AG09319 (cell line): ENCODE measurements around the gene MYO10.

Experiments
- DNase-seq: peaks from one replicate; pipeline ENCODE4 v3.0.0-alpha.2; 2010; ENCODE audit warnings: low read depth; ENCODE audit errors: extremely low read depth
- TF ChIP-seq, protein P1 (sequence below): IDR thresholded peaks from 2 replicates; pipeline ENCODE4 v1.5.1; 2011; ENCODE audit warnings: low read depth, mild to moderate bottlenecking, inconsistent platforms, low read length, moderate library complexity

MYO10 gene

DNA sequence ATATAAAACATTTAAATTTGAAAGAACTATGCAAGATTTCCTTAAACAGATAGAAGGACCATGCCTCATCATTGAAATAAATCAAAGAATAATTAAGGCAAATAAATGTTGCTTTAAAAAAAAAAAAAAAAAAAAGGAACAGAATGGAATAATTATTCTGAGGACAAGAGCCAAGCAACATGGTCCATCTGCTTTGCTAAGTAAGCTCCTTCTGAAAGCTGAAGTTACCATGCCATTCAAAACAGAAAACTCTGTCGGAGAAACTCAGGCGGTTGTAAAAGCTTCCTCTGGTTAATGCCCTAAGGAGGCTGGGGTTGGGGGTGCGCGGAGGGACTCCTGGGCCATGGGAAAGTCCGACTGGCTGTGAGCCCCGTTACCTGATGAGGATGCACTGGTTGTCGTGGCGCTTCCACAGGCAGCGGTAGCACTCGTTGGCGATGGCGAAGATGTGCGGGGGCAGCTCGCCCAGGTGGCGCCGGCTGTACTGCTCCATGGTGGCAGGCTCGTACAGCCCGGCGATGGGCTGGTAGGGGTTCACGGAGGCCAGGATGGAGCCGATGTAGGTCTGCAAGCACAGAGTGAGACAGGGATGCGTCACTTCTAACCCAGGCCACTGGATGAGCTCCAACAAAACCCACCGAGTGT, 141.7 kb downstream of the MYO10 start:
- no peak for DNase-seq
- TF ChIP-seq, protein P1, sequence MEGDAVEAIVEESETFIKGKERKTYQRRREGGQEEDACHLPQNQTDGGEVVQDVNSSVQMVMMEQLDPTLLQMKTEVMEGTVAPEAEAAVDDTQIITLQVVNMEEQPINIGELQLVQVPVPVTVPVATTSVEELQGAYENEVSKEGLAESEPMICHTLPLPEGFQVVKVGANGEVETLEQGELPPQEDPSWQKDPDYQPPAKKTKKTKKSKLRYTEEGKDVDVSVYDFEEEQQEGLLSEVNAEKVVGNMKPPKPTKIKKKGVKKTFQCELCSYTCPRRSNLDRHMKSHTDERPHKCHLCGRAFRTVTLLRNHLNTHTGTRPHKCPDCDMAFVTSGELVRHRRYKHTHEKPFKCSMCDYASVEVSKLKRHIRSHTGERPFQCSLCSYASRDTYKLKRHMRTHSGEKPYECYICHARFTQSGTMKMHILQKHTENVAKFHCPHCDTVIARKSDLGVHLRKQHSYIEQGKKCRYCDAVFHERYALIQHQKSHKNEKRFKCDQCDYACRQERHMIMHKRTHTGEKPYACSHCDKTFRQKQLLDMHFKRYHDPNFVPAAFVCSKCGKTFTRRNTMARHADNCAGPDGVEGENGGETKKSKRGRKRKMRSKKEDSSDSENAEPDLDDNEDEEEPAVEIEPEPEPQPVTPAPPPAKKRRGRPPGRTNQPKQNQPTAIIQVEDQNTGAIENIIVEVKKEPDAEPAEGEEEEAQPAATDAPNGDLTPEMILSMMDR = no peak

DNA sequence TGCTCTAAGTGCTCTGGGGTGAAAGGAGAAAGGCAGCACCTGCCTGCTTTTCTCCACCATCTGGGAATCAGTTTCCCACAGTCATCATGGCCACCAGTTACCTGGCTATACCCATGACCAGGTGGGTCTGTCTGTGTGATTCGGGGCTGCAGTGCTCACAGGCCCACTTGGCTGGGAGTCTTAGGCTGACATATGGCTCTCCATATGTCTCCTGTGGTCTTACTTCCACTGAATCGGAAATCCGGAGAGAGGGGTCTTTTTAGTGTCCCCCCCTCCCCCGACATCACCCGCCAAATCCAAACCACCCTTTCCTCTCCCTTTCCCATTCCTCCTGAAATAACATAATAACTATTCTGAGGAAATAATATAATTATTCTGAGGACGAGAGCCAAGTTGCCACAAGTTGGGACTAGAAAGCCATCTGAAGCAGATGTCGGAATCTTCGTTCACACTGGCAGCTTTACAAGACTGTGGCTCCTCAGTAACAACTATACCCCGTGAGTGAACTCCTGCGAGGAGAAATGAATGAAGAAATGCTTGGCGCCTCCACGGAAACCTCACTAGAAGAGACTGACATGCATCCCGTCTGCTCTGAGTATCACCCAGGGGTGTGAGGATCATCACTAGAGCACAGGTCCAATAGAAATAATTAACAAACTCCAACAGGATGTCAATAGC, 143.4 kb downstream of the MYO10 start:
- no peak for DNase-seq
- TF ChIP-seq, protein P1 = no peak

DNA sequence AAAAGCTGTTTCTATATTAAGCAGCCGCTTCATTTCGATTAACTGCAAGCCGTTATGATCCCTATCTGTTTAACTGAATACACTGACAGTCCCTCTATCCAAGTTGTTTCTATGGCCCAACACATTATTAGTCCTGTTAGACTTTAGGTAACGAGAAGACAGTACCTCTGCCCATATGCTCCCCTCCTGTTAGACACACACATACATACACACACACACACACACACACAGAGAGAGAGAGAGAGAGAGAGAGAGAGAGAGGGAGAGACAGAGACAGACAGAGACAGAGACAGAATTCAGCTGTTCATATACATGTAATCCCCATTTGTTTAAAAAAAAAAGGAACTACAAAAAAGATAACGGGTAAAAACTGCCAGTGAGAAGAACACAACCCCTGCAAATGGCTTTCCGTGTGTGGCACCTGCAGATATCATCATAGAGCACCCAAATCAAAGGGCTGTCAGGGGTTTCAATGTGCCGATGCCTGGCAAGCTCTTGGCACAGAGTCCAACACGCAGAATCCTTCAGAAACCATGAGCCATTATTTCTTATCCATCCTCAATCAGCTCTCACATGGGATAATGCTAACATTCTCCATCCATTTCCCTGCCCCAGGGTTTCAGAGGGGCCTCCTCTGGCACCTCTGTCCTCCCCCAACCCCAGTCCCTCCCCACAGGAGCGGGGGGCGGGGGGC, 144.0 kb downstream of the MYO10 start:
- TF ChIP-seq, protein P1 = no peak
- no peak for DNase-seq

DNA sequence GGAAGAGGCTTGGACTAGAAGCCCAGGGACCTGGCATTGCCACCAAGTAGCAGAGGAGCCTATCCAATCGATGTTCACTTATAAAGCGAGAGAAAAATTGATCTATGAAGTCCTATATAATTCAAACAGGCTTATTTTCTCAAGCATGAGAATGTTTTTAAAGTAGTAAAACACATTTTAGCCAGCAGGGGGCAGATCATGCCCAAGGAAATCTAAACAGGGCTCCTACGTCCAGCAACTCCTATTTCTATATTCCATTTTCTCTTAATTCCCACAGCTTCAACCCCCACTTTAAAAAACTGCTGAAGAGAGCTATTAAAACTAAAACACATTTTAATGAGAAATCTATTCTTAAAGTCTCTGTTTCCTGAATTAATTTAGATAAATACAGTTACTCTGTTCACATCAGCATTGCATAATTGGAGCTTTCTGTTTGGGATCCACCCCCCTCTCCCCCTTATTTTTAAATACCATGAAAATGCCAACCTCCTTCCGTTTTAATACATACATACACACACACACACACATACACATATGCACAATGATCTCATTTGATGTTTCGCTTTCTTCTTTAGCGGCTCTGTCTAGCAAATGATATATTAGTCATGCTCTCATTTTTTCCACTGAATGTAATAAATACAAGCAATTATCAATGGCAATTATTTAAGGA, 144.9 kb downstream of the MYO10 start:
- TF ChIP-seq, protein P1 = peak; percentile 48
- no peak for DNase-seq

DNA sequence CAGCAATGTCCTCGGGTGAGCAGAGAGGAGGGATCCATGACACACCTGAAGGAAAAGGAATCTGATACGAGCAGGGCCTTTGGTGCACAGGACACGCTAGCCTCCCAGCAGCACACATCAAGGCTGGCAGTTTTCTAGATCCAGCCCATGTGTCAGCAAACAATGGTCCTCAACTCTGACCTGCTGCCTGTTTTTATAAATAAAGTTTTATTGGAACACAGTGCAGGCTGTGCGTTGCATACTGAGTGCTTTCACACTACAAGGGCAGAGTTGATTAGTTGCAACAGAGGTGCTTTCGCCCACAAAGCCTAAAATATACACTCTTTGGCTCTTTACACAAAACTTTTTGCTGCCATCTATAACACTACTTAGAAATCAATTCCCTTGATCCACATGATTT, 147.1 kb downstream of the MYO10 start:
- no peak for DNase-seq
- TF ChIP-seq, protein P1 = no peak

DNA sequence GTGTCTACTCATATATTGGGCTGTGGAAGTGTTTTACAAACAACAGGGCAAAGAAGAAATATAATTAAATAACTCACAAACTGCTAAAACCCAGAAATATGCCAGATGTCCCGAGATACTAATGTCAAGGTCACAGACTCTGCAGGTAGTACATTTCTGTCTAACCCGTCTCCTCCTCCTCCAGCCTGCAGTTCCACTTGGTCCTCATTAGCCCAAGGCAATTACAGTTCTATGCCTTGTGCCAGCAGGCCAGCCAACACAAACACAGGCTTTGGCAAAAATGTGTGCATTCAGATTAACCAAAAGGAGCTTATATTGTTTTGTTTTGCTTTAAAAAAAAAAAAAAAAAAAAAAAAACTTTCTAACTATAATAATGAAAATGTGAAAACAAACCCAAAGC, 148.8 kb downstream of the MYO10 start:
- TF ChIP-seq, protein P1 = no peak
- DNase-seq = no peak
